Cardiac muscle cell (in vitro differentiated cells and primary cell): ENCODE data around the gene AMFR. TPM values are rescaled to one million over a fixed set of nuclear protein-coding genes. Genes with fewer than 3 reads are reported as not detected.

ENCODE experiments used
- DNase-seq, 2 donors: peaks; one replicate each; pipeline versions ENCODE4 v3.0.0 to v3.0.0-alpha.2; 2010 to 2017; ENCODE audit warnings: low read depth in 1 of 2, low spot score in 1 of 2
- H3K27ac ChIP-seq: fragments of 200-600 bp; sonication (generic); 2 replicates; pipeline ENCODE4 v1.5.1; 2016
- H3K27me3 ChIP-seq: fragments of 200-600 bp; sonication (generic); 2 replicates; pipeline ENCODE4 v1.6.0; 2016; ENCODE audit warnings: control low read depth
- H3K36me3 ChIP-seq: fragments of 200-600 bp; sonication (generic); 2 replicates; pipeline ENCODE4 v1.5.1; 2016; ENCODE audit warnings: control low read depth
- H3K4me1 ChIP-seq: fragments of 200-600 bp; sonication (generic); 2 replicates; pipeline ENCODE4 v1.8.1; 2017; ENCODE audit warnings: low read depth, mild to moderate bottlenecking, mixed run types
- H3K4me3 ChIP-seq: fragments of 200-600 bp; sonication (generic); 2 replicates; pipeline ENCODE4 v1.5.1; 2016; ENCODE audit warnings: mild to moderate bottlenecking
- H3K9me3 ChIP-seq: fragments of 200-600 bp; sonication (generic); 2 replicates; pipeline ENCODE4 v1.5.1; 2017; ENCODE audit warnings: low read depth, mild to moderate bottlenecking, control low read depth
- CTCF ChIP-seq: IDR thresholded peaks from 2 replicates; pipeline ENCODE4 v1.5.1; 2012; ENCODE audit warnings: low read depth, mild to moderate bottlenecking, low read length
- polyA plus RNA-seq: library from polyadenylated mRNA; unstranded; fragments of >200 nt; fragmentation: Nextera tagmentation; extraction: Ambion mirVana; gene quantifications from 2 replicates; pipeline ENCODE4 v1.2.1, GENCODE V29; 2016
- total RNA-seq: library from RNA; depleted of rRNA; stranded (reverse); fragments of >200 nt; gene quantifications from 2 replicates; pipeline ENCODE4 v1.2.3, GENCODE V29; 2016

The AMFR gene
- total and polyA plus RNA-seq, 2 experiments from 2014 or later, result 52.7 to 157 TPM

GRCh38 chr16:56363781-56364565, 61.4 kb downstream of the AMFR start:
- TF ChIP-seq CTCF, result no peak
- Histone ChIP-seq H3K36me3 (peaks cover 30% of the 10 kb centered on the region), H3K27ac (no peak overlapping the region), H3K4me3 (no peak overlapping the region), H3K9me3 (no peaks in the 10 kb centered on the region), H3K27me3 (no peaks in the 10 kb centered on the region), H3K4me1 (no peaks in the 10 kb centered on the region)
- no peak for DNase-seq

- Histone ChIP-seq H3K4me3 (no peak overlapping the region), H3K27me3 (no peaks in the 10 kb centered on the region), H3K9me3 (no peaks in the 10 kb centered on the region), H3K36me3 (peaks cover 23% of the 10 kb centered on the region), H3K27ac (no peak overlapping the region), H3K4me1 (no peaks in the 10 kb centered on the region)
- no peak for DNase-seq
- no peak for TF ChIP-seq CTCF
These were observed 62.1 kb downstream of the AMFR start for GRCh38 chr16:56363181-56363716.

- no peak for TF ChIP-seq CTCF
- peaks cover 20% of the 10 kb centered on the region for H3K36me3 ChIP-seq
- no peak for DNase-seq
- H3K27me3 ChIP-seq, result no peaks in the 10 kb centered on the region
- H3K27ac ChIP-seq, result no peak overlapping the region
- H3K4me3 ChIP-seq, result no peak overlapping the region
- H3K9me3 ChIP-seq, result no peaks in the 10 kb centered on the region
- H3K4me1 ChIP-seq, result no peaks in the 10 kb centered on the region
These were observed 62.6 kb downstream of the AMFR start for GRCh38 chr16:56362706-56363105.

GRCh38 chr16:56362057-56362655, 63.2 kb downstream of the AMFR start:
- H3K27ac ChIP-seq, result no peak overlapping the region
- H3K9me3 ChIP-seq, result no peaks in the 10 kb centered on the region
- peaks cover 20% of the 10 kb centered on the region for H3K36me3 ChIP-seq
- H3K27me3 ChIP-seq, result no peaks in the 10 kb centered on the region
- TF ChIP-seq CTCF, result no peak
- peaks cover under 1% of the 10 kb centered on the region for H3K4me1 ChIP-seq
- no peak overlapping the region for H3K4me3 ChIP-seq
- DNase-seq, result no peak

GRCh38 chr16:56360117-56361008, 65.0 kb downstream of the AMFR start:
- Histone ChIP-seq H3K4me1 (peaks cover 17% of the 10 kb centered on the region), H3K27me3 (no peaks in the 10 kb centered on the region), H3K4me3 (no peak overlapping the region), H3K36me3 (peaks cover 16% of the 10 kb centered on the region), H3K27ac (no peak overlapping the region), H3K9me3 (no peaks in the 10 kb centered on the region)
- no peak for DNase-seq
- no peak for TF ChIP-seq CTCF
